CD14-positive monocyte (primary cell): ENCODE results near the gene CAPN14. TPM values are rescaled to one million over a fixed set of nuclear protein-coding genes. Genes with fewer than 3 reads are reported as not detected.

Experiments used
- DNase-seq, 3 donors: peaks; one replicate each; pipeline ENCODE4 v3.0.0-alpha.2; 2011 to 2022
- H2AFZ ChIP-seq: 2 replicates; pipeline ENCODE4 v1.6.0; 2012; ENCODE audit warnings: mild to moderate bottlenecking, low read depth, low read length, inconsistent platforms; ENCODE audit not compliant: insufficient read depth, poor library complexity, severe bottlenecking
- H3K27ac ChIP-seq, 2 donors: 1 replicate in 1 of 2; 2 replicates in 1 of 2; pipeline ENCODE4 v1.5.1; 2012 to 2013; ENCODE audit warnings: low read length in 2 of 2, control low read depth in 1 of 2, inconsistent platforms in 1 of 2, low read depth in 1 of 2, mild to moderate bottlenecking in 1 of 2
- H3K27me3 ChIP-seq, 2 donors: one replicate each; pipeline versions ENCODE4 v1.6.0 to v1.6.1; 2011 to 2013; ENCODE audit warnings: low read length in 2 of 2; ENCODE audit not compliant: control insufficient read depth in 2 of 2, insufficient read depth in 2 of 2
- H3K36me3 ChIP-seq, 2 donors: replicated peaks in 1 of 2; 1 replicate in 1 of 2; 2 replicates in 1 of 2; pipeline versions ENCODE4 v1.5.1 to v1.6.1; 2012 to 2013; ENCODE audit warnings: low read length in 2 of 2, control low read depth in 1 of 2, inconsistent platforms in 1 of 2, mild to moderate bottlenecking in 1 of 2; ENCODE audit not compliant: insufficient read depth in 2 of 2, control insufficient read depth in 1 of 2
- H3K4me1 ChIP-seq, 2 donors: 1 replicate in 1 of 2; 2 replicates in 1 of 2; pipeline versions ENCODE4 v1.5.1 to v1.6.1; 2012 to 2013; ENCODE audit warnings: low read length in 2 of 2, control low read depth in 1 of 2, inconsistent platforms in 1 of 2, mild to moderate bottlenecking in 1 of 2, moderate library complexity in 1 of 2; ENCODE audit not compliant: insufficient read depth in 2 of 2, control insufficient read depth in 1 of 2
- H3K4me2 ChIP-seq: replicated peaks from 2 replicates; pipeline ENCODE3; 2012; ENCODE audit warnings: low read length, moderate library complexity, mild to moderate bottlenecking; ENCODE audit not compliant: poor library complexity, severe bottlenecking; ENCODE audit errors: extremely low read depth
- H3K4me3 ChIP-seq, 3 experiments: fragments of 200-600 bp in 1 of 3; sonication (generic) in 1 of 3; replicated peaks in 1 of 3; 1 replicate in 2 of 3; 2 replicates in 1 of 3; pipeline ENCODE4 v1.5.1; 2011 to 2013; ENCODE audit warnings: low read length in 3 of 3, mild to moderate bottlenecking in 3 of 3, control low read depth in 2 of 3, low read depth in 2 of 3, inconsistent platforms in 1 of 3, moderate library complexity in 1 of 3
- H3K79me2 ChIP-seq: 2 replicates; pipeline ENCODE4 v1.6.0; 2012; ENCODE audit warnings: mild to moderate bottlenecking, control low read depth, inconsistent platforms, low read length, moderate library complexity; ENCODE audit not compliant: insufficient read depth
- H3K9ac ChIP-seq: 2 replicates; pipeline ENCODE4 v1.6.0; 2017; ENCODE audit warnings: low read length, mild to moderate bottlenecking; ENCODE audit not compliant: insufficient read depth, poor library complexity, severe bottlenecking
- H3K9me3 ChIP-seq, 2 donors: replicated peaks in 1 of 2; 1 replicate in 1 of 2; 2 replicates in 1 of 2; pipeline versions ENCODE4 v1.5.1 to v1.6.1; 2012 to 2013; ENCODE audit warnings: low read length in 2 of 2, control low read depth in 1 of 2; ENCODE audit not compliant: control insufficient read depth in 1 of 2, insufficient read depth in 1 of 2
- H4K20me1 ChIP-seq: 2 replicates; pipeline ENCODE4 v1.6.0; 2012; ENCODE audit warnings: mild to moderate bottlenecking, low read length, control low read depth, moderate library complexity; ENCODE audit not compliant: insufficient read depth
- H3K27ac Mint-ChIP-seq, 7 donors: one replicate each; pipeline ENCODE4 v1.8.0; 2020; ENCODE audit warnings: mild to moderate bottlenecking in 7 of 7, mixed read lengths in 7 of 7, moderate library complexity in 6 of 7, inconsistent platforms in 2 of 7
- H3K27me3 Mint-ChIP-seq, 3 donors: one replicate each; pipeline ENCODE4 v1.8.0; 2021 to 2022; ENCODE audit warnings: low read depth in 3 of 3, mild to moderate bottlenecking in 3 of 3, mixed read lengths in 3 of 3, moderate library complexity in 3 of 3, inconsistent platforms in 1 of 3
- H3K36me3 Mint-ChIP-seq, 2 donors: one replicate each; pipeline ENCODE4 v1.8.0; 2020; ENCODE audit warnings: mixed read lengths in 2 of 2, inconsistent platforms in 1 of 2, mild to moderate bottlenecking in 1 of 2
- H3K4me1 Mint-ChIP-seq: one replicate; pipeline ENCODE4 v1.8.0; 2020; ENCODE audit warnings: mild to moderate bottlenecking, mixed read lengths
- H3K4me3 Mint-ChIP-seq, 2 donors: one replicate each; pipeline ENCODE4 v1.8.0; 2020; ENCODE audit warnings: mild to moderate bottlenecking in 2 of 2, mixed read lengths in 2 of 2, moderate library complexity in 1 of 2
- H3K9me3 Mint-ChIP-seq, 7 donors: one replicate each; pipeline ENCODE4 v1.8.0; 2020 to 2022; ENCODE audit warnings: mixed read lengths in 7 of 7, mild to moderate bottlenecking in 6 of 7, moderate library complexity in 6 of 7, inconsistent platforms in 2 of 7
- WGBS: methylation state at CpG from one replicate; pipeline ENCODE4 v1.1.5; 2013; ENCODE audit warnings: missing lambda C conversion rate; ENCODE audit not compliant: insufficient coverage; 5-methylcytosine and 5-hydroxymethylcytosine counted together
- intact Hi-C, 2 donors: fragments of 100-400 bp; cut with micrococcal nuclease; formaldehyde crosslinking; loops; one replicate each; pipeline versions ENCODE4 v1.15.0 to v1.15.1; 2023
- polyA plus RNA-seq, 3 donors: library from polyadenylated mRNA; depleted of rRNA in 1 of 3; unstranded in 2 of 3; stranded (reverse) in 1 of 3; fragments of 300-500 nt in 2 of 3; fragments of >200 nt in 1 of 3; fragmentation: Illumina TruSeq in 2 of 3; gene quantifications; 1 replicate in 2 of 3; 2 replicates in 1 of 3; pipeline ENCODE4 v1.2.3, GENCODE V29; 2012 to 2021
- TF ChIP-seq, protein P1 (sequence below): fragments of 200-600 bp; IDR thresholded peaks from one replicate; pipeline ENCODE4 v1.8.0; 2022; ENCODE audit warnings: antibody characterized with exemption, mild to moderate bottlenecking

The CAPN14 gene
- polyA plus RNA-seq, 3 donors, result not detected

DNA sequence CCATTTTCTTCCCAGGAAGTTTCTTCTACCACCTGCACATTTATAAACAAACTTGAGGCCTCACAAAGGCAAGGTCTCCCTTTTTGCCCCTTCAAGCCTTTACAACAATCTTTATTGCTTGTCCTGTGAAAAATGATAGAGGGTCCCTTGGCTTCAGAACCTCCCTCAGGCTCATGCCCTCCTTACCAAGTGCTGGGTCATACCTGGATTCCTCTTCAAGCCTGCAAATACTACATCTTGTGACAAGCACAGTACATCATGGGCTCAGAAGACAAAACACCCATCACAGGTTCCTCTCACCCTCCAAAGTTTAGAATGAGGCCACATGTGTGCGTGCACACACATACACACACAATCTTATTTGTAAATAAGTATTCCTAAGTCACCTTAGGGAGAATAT, 9.1 kb downstream of the CAPN14 start:
- Histone ChIP-seq H2AFZ (no peak overlapping the region), H4K20me1 (no peaks in the 10 kb centered on the region), H3K4me3 (no peak overlapping the region), H3K9me3 (no peaks in the 10 kb centered on the region), H3K4me2 (no peak overlapping the region), H3K27ac (no peak overlapping the region), H3K36me3 (no peaks in the 10 kb centered on the region), H3K27me3 (no peaks in the 10 kb centered on the region), H3K4me1 (no peaks in the 10 kb centered on the region), H3K79me2 (no peaks in the 10 kb centered on the region), H3K9ac (no peak overlapping the region)
- no peaks in the 10 kb centered on the region for H3K9me3 Mint-ChIP-seq
- H3K27me3 Mint-ChIP-seq, result peaks cover 0 to 2% (median 0%) of the 10 kb centered on the region in 3 donors
- no peak overlapping the region for H3K27ac Mint-ChIP-seq
- H3K36me3 Mint-ChIP-seq, result no peaks in the 10 kb centered on the region
- no peak overlapping the region for H3K4me3 Mint-ChIP-seq
- H3K4me1 Mint-ChIP-seq, result peaks cover 4% of the 10 kb centered on the region
- TF ChIP-seq, protein P1, sequence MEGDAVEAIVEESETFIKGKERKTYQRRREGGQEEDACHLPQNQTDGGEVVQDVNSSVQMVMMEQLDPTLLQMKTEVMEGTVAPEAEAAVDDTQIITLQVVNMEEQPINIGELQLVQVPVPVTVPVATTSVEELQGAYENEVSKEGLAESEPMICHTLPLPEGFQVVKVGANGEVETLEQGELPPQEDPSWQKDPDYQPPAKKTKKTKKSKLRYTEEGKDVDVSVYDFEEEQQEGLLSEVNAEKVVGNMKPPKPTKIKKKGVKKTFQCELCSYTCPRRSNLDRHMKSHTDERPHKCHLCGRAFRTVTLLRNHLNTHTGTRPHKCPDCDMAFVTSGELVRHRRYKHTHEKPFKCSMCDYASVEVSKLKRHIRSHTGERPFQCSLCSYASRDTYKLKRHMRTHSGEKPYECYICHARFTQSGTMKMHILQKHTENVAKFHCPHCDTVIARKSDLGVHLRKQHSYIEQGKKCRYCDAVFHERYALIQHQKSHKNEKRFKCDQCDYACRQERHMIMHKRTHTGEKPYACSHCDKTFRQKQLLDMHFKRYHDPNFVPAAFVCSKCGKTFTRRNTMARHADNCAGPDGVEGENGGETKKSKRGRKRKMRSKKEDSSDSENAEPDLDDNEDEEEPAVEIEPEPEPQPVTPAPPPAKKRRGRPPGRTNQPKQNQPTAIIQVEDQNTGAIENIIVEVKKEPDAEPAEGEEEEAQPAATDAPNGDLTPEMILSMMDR, result no peak
- intact Hi-C loops, result no loop called here
- DNase-seq, result no peak
- 100% methylated on average over 1 of the region's 1 CpG for WGBS

DNA sequence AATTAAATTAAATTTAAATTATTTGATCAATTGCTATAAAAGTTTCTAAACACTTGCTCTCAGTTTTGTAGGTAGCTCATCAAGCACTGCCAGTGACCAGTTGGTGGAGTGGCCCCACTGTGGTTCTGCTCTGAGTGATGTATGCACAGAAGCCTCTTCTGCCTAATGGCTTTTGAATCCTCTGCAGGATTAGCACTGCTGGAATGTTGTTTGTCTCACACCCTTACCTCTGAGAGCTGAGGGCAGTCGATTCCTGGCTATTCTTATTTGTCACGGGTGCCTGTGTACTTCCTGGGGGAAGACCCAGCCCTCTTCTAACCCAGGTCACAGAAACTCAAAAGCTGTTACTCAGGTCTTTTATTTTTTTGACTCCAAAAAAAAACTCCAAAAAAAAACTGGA, 9.5 kb downstream of the CAPN14 start:
- no CpG with 5 or more reads among the region's 2 CpGs for WGBS
- no peaks in the 10 kb centered on the region for H3K4me1 ChIP-seq
- H3K27me3 Mint-ChIP-seq, result peaks cover 0 to 2% (median 0%) of the 10 kb centered on the region in 3 donors
- TF ChIP-seq, protein P1, result no peak
- H3K4me3 ChIP-seq, result no peak overlapping the region
- no peak overlapping the region for H3K4me3 Mint-ChIP-seq
- H3K4me1 Mint-ChIP-seq, result peaks cover 4% of the 10 kb centered on the region
- no peak overlapping the region for H3K4me2 ChIP-seq
- intact Hi-C loops, result no loop called here
- no peak overlapping the region for H3K27ac ChIP-seq
- no peaks in the 10 kb centered on the region for H4K20me1 ChIP-seq
- H3K27ac Mint-ChIP-seq, result no peak overlapping the region
- no peak for DNase-seq
- no peaks in the 10 kb centered on the region for H3K36me3 ChIP-seq
- H3K9ac ChIP-seq, result no peak overlapping the region
- H3K36me3 Mint-ChIP-seq, result no peaks in the 10 kb centered on the region
- H3K27me3 ChIP-seq, result no peaks in the 10 kb centered on the region
- no peaks in the 10 kb centered on the region for H3K9me3 Mint-ChIP-seq
- no peak overlapping the region for H2AFZ ChIP-seq
- H3K9me3 ChIP-seq, result no peaks in the 10 kb centered on the region
- H3K79me2 ChIP-seq, result no peaks in the 10 kb centered on the region
